GM12891 (cell line): Measurements from ENCODE around the gene ZNF532.

Experiments used
- PAX5 ChIP-seq: IDR thresholded peaks from 2 replicates; pipeline ENCODE4 v1.6.1; 2011; ENCODE audit warnings: low read length, moderate library complexity, mild to moderate bottlenecking; ENCODE audit not compliant: insufficient read depth, severe bottlenecking
- POLR2A ChIP-seq: IDR thresholded peaks from 2 replicates; pipeline ENCODE4 v1.6.1; 2011; ENCODE audit warnings: low read depth, low read length, control low read depth
- POLR2AphosphoS5 ChIP-seq: IDR thresholded peaks from 2 replicates; pipeline ENCODE4 v1.6.1; 2011; ENCODE audit warnings: low read depth, low read length, control low read depth
- POU2F2 ChIP-seq: IDR thresholded peaks from 2 replicates; pipeline ENCODE4 v1.6.1; 2011; ENCODE audit warnings: low read depth, mild to moderate bottlenecking, control low read depth, low read length, moderate library complexity
- SPI1 ChIP-seq: IDR thresholded peaks from 2 replicates; pipeline ENCODE4 v1.6.1; 2011; ENCODE audit warnings: low read depth, low read length, control low read depth
- TAF1 ChIP-seq: IDR thresholded peaks from 2 replicates; pipeline ENCODE4 v1.6.1; 2011; ENCODE audit warnings: low read depth, low read length, control low read depth

DNA sequence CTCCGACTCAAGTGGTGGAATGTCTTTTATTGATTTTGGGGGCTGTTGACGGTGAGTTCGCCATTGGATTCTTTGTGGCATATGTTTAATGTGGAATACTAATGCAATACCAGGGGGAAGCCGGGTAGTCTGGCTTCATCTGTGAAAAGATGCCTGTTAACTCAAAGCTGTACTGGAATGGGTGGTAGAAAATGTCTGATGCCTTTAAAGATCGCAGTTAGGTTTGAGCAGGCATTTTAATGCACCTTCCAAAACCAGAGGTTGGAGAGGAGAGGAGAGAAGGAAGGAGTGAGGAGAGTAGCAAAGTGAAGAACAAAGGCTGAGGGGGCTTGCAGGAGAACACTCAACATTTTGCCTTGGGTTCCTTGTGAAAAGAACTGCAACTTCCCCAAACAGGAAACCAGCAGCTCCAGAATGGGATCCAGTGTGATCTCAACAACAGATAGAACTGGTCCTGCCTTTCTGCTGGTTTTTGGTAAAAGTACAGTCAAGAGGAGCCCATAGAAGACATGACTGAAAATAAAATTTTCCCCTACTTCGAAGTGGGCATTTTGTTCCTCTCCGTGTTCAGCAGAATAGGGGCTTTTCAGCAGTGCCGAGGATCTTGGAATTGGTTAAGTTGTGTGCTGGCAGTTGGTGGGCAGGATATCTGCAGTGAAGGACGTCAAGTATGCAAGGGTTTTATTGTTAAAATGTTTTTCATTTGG, 1.5 kb downstream of the ZNF532 start:
- TF ChIP-seq POLR2A (no peak), POLR2AphosphoS5 (no peak), TAF1 (no peak), SPI1 (no peak), PAX5 (no peak), POU2F2 (no peak)
